GM19099 (cell line): ENCODE data around the gene CRTC2.

Experiments
- POLR2A ChIP-seq: IDR thresholded peaks from 3 replicates; pipeline ENCODE4 v1.6.1; 2011; ENCODE audit warnings: low read depth; ENCODE audit not compliant: insufficient read length; ENCODE audit errors: extremely low read depth

CRTC2 gene

DNA sequence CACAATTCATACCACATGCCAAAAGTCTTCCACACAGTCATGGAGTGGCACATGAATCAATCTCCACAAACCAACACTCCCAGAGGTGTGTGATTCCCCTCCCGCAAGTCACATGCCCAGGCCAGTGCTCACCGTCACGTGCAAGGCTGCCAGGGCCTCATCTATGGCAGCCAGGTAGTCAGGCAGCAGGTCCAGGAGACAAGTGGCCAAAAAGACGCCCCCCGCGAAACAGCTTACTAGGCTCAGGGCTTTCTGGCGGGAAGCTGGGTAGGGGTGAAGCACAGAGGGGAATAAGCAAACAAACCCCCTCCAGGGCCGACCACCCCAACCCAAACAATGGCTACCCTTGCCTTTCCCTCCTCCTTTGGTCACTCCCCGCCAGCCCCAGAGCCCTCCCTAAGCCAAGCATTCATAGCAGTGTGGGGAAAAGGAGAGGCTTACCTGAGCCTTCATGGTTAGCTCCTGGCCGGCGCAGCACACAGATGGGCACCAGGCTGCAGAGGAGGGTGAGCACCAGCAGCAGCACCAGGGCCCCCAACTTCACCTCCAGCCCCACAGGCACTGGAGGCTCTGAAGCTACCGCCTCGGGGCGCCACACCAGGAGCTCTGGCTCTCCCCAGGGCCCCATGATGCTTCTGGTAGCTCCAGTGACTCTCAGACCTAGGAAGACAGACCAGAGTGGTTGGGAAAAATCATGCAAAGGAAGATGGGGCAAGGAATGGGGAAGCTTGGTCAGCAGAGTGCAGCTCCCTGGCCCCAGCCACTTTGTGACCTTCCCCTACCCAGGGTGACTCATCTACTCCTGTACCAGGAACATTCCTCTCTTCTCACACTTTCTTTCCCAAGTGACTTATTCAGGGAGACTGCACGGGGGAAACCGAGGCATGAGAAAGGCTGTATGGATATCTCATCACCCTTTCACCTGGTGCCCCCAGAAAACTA lies 3.9 kb upstream of the CRTC2 start:
- TF ChIP-seq POLR2A = no peak

DNA sequence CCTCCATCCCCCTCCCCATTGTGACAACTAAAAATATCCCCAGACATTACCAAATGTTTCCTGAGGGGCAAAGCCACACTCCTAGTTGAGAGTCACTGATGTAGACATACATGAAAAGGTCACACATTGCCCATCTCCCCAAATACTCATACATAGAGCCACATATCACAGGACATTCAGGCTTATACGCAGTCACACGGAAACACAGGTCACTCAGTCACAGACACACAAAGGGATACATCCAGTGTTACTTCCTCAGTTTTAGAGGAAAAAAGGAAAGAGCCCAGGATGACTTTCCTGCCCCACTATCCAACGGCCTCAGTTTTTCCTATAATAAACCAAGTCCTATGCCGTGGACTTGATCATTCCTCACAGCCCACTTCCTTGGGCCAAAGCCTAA lies 3.0 kb upstream of the CRTC2 start:
- TF ChIP-seq POLR2A = no peak

DNA sequence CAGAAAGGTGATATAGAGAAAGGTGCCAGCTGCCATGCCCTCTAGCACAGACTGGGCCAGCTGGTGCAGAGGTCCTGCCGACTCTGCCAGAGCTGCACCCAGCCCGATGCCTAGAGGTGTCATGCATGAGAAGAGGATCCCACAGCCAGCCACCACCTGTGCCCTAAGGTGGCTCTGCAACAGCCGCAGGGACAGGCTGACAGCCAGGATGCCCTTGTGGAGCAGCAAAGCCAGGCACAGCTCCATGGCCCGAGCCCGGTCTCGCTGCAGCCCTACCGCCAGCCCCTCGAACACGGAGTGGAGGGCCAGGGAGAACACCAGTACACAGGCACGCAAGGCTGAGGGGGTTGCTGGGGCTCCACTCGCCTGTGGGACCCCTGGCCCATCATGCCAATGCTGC lies 1.8 kb upstream of the CRTC2 start:
- TF ChIP-seq POLR2A = no peak

DNA sequence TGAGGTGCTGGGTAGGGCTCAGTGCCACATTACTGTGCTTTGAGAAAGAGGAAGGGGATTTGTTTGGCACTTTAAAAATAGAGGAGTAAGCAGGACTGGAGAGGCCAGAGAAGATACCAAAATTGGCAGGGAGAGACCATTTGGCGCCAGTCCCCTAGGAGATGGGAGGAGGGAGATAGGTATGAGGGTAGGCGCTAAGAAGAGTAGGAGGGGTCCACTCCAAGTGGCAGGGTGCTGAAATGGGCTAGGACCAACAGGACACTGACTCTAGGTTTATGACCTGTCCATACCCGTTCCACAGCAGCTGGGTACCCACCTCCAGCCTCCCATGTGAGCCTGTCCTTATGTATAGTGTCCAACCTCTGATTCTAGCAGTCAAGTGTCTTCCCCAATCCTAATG lies 1.0 kb upstream of the CRTC2 start:
- TF ChIP-seq POLR2A = no peak

DNA sequence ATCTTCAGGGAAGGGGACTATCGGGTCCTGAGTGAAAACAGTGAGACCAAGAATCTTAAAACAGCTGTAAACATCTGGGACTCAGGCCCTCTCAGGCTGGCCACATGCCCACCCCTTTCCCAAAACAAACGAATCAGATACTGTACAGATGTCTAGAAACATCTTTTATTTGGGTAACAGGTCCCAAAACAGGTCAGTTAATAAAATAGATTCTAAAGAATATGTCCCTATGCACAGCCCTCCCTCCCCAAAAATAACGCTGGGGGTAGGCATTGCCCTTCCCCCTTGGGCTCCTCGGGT lies 499 bp upstream of the CRTC2 start:
- TF ChIP-seq POLR2A = no peak

DNA sequence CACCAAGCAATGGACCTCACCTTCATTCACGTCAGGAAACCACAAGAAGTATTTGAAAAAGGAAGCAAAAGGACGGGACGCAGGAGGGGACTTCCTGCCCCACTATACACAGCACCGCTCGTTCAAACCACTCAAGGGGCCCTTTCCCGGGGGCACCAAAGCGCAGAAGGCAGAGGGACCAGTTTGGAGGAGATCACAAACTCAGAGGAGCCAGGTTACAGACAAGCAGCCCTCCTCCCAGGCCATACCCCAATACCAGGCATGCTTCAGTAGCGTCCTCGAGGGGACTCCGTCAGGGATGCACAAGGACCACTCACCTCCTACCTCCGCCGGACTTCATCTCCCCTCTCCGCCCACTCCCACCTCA lies 685 bp downstream of the CRTC2 start:
- TF ChIP-seq POLR2A = peak; percentile 65

DNA sequence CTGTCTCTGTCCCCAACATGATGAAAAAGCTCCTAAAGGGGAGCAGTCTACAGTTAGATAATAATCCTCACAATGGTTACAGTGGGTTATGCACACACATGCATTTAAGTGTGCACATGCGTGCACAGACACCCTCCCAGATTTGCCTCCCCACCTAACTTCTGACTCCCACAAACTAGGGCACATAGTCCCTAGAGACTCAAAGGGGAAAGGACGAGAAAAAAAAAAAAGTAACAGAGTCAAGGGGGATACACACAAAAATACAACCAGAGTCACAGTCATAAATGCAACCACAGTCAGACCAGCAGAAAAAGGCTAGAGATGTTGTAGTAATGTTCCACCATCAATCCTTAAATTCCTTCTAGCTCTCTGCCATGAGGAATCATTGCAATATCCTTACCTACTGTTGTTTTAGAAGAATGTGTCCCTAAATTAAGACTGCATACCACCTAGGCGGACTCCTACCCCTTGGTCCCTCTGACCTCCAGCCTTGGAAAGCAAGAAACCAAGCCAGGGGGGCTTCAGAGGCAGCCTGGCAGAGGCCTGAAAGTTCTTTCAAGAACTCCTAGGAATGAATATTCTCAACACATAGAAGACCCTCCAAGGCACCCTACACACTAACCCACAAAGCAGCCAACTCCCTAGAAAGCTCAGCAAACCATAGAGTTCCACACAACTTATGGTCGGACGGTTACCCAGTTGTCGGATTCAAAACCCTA lies 1.3 kb downstream of the CRTC2 start:
- TF ChIP-seq POLR2A = no peak

DNA sequence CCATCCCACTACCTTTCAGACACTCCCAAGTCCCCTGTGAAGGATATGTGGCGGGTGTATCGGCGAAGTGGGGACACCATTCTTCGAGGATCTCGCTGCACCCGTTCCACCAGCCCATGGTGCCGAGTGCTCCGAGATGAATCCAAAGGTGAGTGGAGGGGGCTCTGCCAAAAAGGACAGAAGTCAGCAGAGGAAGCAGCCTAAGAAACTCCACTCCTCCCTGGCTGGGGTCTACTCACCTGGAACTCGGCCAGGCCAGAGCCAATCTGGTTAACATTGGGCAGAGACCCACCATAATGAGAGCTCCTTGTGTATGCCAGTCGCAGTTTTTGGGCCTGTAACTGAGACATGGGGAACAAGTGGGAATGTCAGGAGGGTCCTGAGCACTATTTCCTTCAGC lies 3.6 kb downstream of the CRTC2 start:
- no peak for TF ChIP-seq POLR2A

DNA sequence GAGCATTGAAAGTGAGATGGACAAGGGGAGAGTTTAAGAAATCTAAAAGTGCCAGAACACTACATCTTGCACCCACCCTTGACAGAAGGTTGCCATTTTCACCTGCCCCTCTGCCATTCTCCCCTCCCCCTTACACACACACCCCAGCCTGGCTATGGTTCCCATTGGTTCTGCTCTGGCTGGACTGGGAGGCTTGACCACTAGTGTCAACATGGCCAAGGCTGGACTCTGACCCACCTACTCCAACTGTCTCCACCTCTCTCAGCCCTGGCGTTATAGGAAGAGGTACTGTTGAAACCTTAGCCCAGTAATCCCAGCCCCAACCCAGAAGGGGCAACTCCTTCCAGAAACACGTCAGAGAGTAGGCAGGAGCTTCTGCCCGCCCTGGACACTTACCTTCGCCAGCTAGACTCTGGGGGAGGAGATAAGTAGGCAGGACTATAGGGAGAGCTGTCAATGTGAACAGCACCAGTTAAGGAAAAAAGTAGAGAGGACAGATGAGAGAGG lies 4.5 kb downstream of the CRTC2 start:
- TF ChIP-seq POLR2A = no peak

DNA sequence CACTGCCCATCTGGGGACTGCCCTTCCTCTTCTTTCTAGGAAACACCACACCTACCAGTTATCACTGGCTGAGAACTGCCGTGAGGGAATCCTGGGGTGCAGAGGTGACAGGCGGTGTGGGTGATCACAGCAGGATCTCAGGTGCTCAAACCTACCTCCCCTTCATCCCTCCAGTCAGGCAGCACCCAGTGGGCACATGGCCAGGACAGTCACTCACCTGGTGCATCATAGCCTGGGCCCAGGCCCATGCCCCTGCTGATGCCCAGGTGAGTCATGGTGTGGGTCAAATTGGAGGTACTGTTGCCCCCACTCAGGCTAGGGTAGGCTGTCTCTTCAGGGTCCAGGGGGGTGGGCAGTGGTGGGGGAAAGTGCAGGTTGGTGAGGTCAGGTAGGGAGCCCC lies 6.6 kb downstream of the CRTC2 start:
- TF ChIP-seq POLR2A = no peak

DNA sequence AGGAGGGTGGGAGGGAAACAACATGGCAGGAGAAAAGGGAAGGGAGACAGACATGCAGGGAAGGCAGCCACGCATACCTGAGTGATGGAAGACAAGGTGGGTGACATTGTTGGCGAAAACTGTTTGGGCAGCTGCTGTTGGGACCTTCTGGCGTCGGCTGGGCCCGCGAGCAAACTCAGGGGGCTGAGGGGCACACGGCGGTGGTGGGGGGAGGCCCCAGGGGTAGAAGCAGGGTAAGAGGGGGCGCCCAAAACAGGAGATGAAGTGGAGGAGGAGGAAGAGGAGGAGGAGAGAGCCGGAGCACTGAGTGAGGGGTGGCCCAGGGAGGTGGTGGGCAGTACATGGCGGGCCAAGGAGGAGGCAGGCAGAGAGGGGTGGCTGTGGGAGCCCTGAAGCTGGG lies 7.2 kb downstream of the CRTC2 start:
- no peak for TF ChIP-seq POLR2A

DNA sequence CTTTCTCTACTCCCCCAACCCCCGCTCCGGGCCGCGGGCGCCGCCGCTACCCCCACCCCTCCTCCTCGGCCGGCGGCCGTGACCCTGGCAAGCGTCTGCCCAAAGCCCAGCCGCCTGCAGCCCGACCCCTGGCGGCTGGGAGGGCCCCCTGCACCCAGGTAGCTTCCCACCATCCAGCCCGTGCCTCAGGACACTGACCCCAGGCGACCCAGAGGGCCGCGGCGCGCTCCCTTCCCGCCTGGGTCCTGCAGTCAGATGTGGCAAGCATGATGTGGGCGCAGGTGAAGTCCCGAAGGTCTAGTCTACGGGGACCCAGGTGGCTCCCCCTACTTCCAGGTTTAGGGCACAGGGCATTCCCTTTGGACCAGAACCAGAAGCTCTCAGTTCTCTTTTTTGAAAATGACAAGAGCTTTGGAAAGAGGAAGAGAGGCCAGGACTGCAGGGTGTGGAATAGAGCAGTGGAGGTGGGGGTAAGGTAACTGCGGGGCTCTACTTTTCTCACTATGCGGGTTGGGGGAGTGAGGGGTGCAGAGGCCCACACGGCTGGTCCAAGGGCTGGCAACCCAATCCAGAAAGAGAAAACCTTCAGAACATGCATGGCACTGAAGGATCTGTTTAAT lies 11.7 kb downstream of the CRTC2 start, which contains the start of gene DENND4B:
Gene DENND4B (minus strand): TSS at position 97 of the 620 bp plus-strand sequence. CDS start 2,344 bp downstream, outside the sequence.
- TF ChIP-seq POLR2A = no peak

DNA sequence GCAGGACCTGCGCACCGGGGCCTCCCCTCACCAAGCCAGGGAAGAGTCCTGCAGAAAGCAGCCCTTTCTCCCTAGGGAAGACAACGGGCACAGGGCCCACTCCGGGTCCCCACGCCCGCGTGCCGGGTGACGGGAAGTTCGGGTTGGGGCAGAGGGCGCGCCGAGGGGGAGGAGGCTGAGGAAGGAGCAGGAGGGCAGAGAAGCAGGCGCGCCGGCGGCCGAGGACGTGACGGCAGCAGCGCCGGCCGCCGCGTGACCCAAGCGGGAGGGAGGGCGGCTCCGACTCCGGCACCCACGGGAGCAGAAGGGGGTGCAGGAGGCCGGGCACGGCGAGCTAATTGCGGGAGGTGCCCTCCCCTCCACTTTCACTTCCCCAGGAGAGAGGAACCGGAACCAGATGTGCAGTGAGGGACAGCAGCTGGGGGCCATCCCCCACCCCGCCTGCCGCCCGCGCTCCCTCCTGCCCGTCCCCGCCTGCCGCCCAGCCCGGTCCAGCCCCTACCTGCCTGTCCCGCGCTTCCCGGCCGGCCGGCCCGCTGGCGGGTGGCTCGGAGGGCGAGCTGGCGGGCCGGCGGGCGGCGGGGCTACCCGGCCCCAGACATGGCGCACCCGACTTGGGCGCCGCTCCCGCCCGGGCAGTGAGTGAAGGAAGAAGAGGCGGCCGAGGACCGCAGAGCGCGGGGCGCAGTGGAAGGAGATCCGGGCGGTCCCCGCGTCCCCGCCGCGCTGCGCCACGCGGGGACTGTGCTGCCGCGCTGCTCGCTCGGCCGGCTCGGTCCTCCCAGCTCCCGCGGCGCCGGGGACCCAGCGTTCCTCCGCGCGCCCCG lies 12.4 kb downstream of the CRTC2 start:
- TF ChIP-seq POLR2A = peak; percentile 57

DNA sequence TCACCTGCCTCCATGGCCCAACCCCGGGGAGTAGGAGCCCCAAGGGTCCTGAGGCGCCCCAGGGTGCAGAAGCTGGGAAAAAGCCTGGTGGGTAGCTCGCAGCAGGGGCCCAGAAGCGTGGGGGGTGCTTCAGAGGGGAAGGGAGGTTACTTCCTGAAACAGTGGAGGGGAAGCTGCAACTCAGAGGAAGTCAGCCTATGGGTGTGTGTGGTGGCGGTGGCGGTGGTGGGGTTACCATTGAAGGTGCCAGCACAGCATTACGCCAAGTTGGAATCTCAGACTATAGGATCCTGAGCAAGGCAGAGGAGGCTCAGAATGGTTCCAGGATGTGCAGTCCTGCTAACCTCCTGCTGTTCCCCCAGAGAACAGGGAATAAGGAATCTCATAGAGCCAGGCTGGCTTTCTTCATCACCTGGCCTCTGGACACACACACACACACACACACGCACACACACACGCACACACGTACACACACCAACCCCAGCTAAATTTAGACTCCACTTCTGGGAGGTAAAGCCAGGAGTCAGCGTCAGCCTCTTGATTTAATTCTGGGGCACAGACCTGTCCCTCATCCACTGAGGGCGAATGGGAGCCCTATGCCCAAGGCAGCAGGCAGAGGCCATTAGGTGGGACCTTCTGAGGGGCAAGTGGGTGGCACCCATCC lies 13.1 kb downstream of the CRTC2 start:
- TF ChIP-seq POLR2A = peak; percentile 62
